Loucy (cell line): ENCODE measurements around the gene PPP1R12B.
"Not testable (repeated sequence)": the region's sequence is repeated elsewhere in the genome, so short reads cannot be mapped to it uniquely, and the experiment has no call there.

ENCODE experiments used
- H2AFZ ChIP-seq: fragments of 200-600 bp; sonication (generic); 2 replicates; pipeline ENCODE4 v1.6.0; 2016; ENCODE audit warnings: antibody characterized with exemption, mild to moderate bottlenecking, low read length, moderate library complexity
- H3F3A ChIP-seq: fragments of 200-600 bp; 2 replicates; pipeline ENCODE4 v1.6.0; 2016; ENCODE audit warnings: antibody characterized with exemption, low read depth, mild to moderate bottlenecking
- H3K27me3 ChIP-seq: fragments of 200-600 bp; sonication (generic); 2 replicates; pipeline ENCODE4 v1.6.1; 2014; ENCODE audit warnings: low read length, mild to moderate bottlenecking; ENCODE audit not compliant: insufficient read depth, poor library complexity, severe bottlenecking
- H3K36me3 ChIP-seq: fragments of 200-600 bp; sonication (generic); 2 replicates; pipeline ENCODE4 v1.6.1; 2016; ENCODE audit warnings: low read length; ENCODE audit not compliant: insufficient read depth
- H3K4me1 ChIP-seq: fragments of 200-600 bp; sonication (generic); 2 replicates; pipeline ENCODE4 v1.5.1; 2014; ENCODE audit warnings: low read length, mild to moderate bottlenecking; ENCODE audit not compliant: insufficient read depth, poor library complexity, severe bottlenecking
- H3K4me2 ChIP-seq: fragments of 200-600 bp; sonication (generic); 2 replicates; pipeline ENCODE4 v1.6.0; 2014; ENCODE audit warnings: antibody characterized with exemption, low read length, low read depth, mild to moderate bottlenecking; ENCODE audit not compliant: poor library complexity, severe bottlenecking
- H3K4me3 ChIP-seq: fragments of 200-600 bp; sonication (generic); 2 replicates; pipeline ENCODE4 v1.5.1; 2014; ENCODE audit warnings: low read length, mild to moderate bottlenecking, mixed read lengths; ENCODE audit not compliant: poor library complexity, severe bottlenecking
- H3K79me2 ChIP-seq: fragments of 200-600 bp; sonication (generic); 2 replicates; pipeline ENCODE4 v1.6.1; 2014; ENCODE audit warnings: low read length; ENCODE audit not compliant: insufficient read depth
- H3K9ac ChIP-seq: fragments of 200-600 bp; sonication (generic); 2 replicates; pipeline ENCODE4 v1.6.0; 2014; ENCODE audit warnings: mild to moderate bottlenecking, low read depth, low read length, moderate library complexity; ENCODE audit not compliant: poor library complexity, severe bottlenecking
- H3K9me2 ChIP-seq: fragments of 200-600 bp; sonication (generic); replicated peaks from 2 replicates; pipeline ENCODE4 v1.6.1; 2016; ENCODE audit warnings: low read depth, low read length, mixed read lengths
- H3K9me3 ChIP-seq: fragments of 200-600 bp; sonication (generic); 2 replicates; pipeline ENCODE4 v1.6.1; 2014; ENCODE audit warnings: mild to moderate bottlenecking, antibody characterized with exemption, low read length, low read depth; ENCODE audit not compliant: insufficient read depth
- H4K20me1 ChIP-seq: fragments of 200-600 bp; sonication (generic); 2 replicates; pipeline ENCODE4 v1.6.0; 2014; ENCODE audit warnings: antibody characterized with exemption, low read length, mild to moderate bottlenecking; ENCODE audit not compliant: insufficient read depth, poor library complexity, severe bottlenecking
- EZH2phosphoT487 ChIP-seq: fragments of 200-600 bp; IDR thresholded peaks from 2 replicates; pipeline ENCODE4 v1.6.1; 2018; ENCODE audit warnings: antibody characterized with exemption, mild to moderate bottlenecking, moderate library complexity, borderline replicate concordance

The PPP1R12B gene

GRCh38 chr1:202508863-202509262 lies 160.4 kb downstream of the PPP1R12B start:
- H2AFZ ChIP-seq, H3K4me2 ChIP-seq, H3K4me1 ChIP-seq: not testable (repeated sequence)

GRCh38 chr1:202513875-202514274 lies 165.4 kb downstream of the PPP1R12B start:
- H3K4me2 ChIP-seq, H3K9me2 ChIP-seq, H3K4me1 ChIP-seq, H3K36me3 ChIP-seq, H4K20me1 ChIP-seq, H3K9ac ChIP-seq, H3F3A ChIP-seq, H3K79me2 ChIP-seq, H3K4me3 ChIP-seq, H3K9me3 ChIP-seq, H3K27me3 ChIP-seq, H2AFZ ChIP-seq: not testable (repeated sequence)

More at GRCh38 chr1:202508863-202509262, 160.4 kb downstream of the PPP1R12B start:
- H3K4me3 ChIP-seq, H3K79me2 ChIP-seq, H3K36me3 ChIP-seq, H3K9me3 ChIP-seq, H4K20me1 ChIP-seq, H3K27me3 ChIP-seq, H3K9me2 ChIP-seq, H3F3A ChIP-seq, H3K9ac ChIP-seq: not testable (repeated sequence)

GRCh38 chr1:202516434-202516877 lies 168.0 kb downstream of the PPP1R12B start:
- no peaks in the 10 kb centered on the region for H3K27me3 ChIP-seq
- no peaks in the 10 kb centered on the region for H3K9me3 ChIP-seq
- H4K20me1 ChIP-seq, result no peaks in the 10 kb centered on the region
- no peak for TF ChIP-seq EZH2phosphoT487
- H3K4me1 ChIP-seq, result no peaks in the 10 kb centered on the region
- H3K9me2 ChIP-seq, result no peaks in the 10 kb centered on the region
- no peak overlapping the region for H2AFZ ChIP-seq
- H3K4me2 ChIP-seq, result no peak overlapping the region
- no peaks in the 10 kb centered on the region for H3K36me3 ChIP-seq
- H3F3A ChIP-seq, result no peaks in the 10 kb centered on the region
- H3K79me2 ChIP-seq, result no peaks in the 10 kb centered on the region
- no peak overlapping the region for H3K9ac ChIP-seq
- H3K4me3 ChIP-seq, result no peak overlapping the region

GRCh38 chr1:202517146-202517545 lies 168.6 kb downstream of the PPP1R12B start:
- H3K9me2 ChIP-seq, H4K20me1 ChIP-seq, H3K4me2 ChIP-seq, H3K4me1 ChIP-seq, H2AFZ ChIP-seq, H3K9me3 ChIP-seq, H3F3A ChIP-seq, H3K9ac ChIP-seq, H3K27me3 ChIP-seq, H3K79me2 ChIP-seq, H3K4me3 ChIP-seq, H3K36me3 ChIP-seq: not testable (repeated sequence)

DNA sequence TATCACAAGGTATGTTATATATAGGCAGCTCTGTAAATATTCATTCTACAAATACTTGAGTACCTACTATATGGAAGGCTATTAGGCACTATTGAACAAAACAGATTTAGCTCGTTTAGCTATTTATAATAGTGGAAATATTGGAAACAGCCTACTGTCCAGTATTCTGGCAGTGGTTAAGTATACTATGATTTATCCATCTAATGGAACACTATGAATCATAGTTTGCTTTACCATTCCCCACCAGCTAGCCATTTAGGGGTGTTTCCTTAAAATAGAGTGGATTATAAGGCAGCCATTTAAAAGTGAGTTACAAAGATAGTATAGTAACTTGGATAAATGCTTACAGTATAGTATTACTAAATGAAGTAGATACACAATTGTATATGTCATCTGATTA lies 169.7 kb downstream of the PPP1R12B start:
- H3K9ac ChIP-seq, H3K4me1 ChIP-seq, H4K20me1 ChIP-seq, H3K4me3 ChIP-seq, H3K4me2 ChIP-seq, H2AFZ ChIP-seq, H3K36me3 ChIP-seq, H3K27me3 ChIP-seq, H3K9me2 ChIP-seq, H3K79me2 ChIP-seq, H3F3A ChIP-seq, H3K9me3 ChIP-seq: not testable (repeated sequence)

GRCh38 chr1:202518905-202519304 lies 170.4 kb downstream of the PPP1R12B start:
- not testable (repeated sequence) for H3K9me3 ChIP-seq, H3K9ac ChIP-seq, H3K79me2 ChIP-seq, H2AFZ ChIP-seq, H3K4me2 ChIP-seq, H3K36me3 ChIP-seq, H3F3A ChIP-seq, H4K20me1 ChIP-seq, H3K27me3 ChIP-seq, H3K4me1 ChIP-seq, H3K4me3 ChIP-seq, H3K9me2 ChIP-seq

GRCh38 chr1:202520129-202520856 lies 171.8 kb downstream of the PPP1R12B start:
- H3K9me3 ChIP-seq, H3K4me3 ChIP-seq, H2AFZ ChIP-seq, H3F3A ChIP-seq, H4K20me1 ChIP-seq, H3K9ac ChIP-seq, H3K79me2 ChIP-seq, H3K27me3 ChIP-seq, H3K4me1 ChIP-seq, H3K4me2 ChIP-seq, H3K36me3 ChIP-seq, H3K9me2 ChIP-seq: not testable (repeated sequence)
